GM18870 (cell line): ENCODE data around the gene RBM6.
"Not testable (repeated sequence)": the region's sequence is repeated elsewhere in the genome, so short reads cannot be mapped to it uniquely, and the experiment has no call there.

Source experiments
- ATAC-seq: cut with Tn5 transposase; IDR thresholded peaks from one replicate; pipeline ENCODE4 v1.9.1; 2021; ENCODE audit warnings: moderate library complexity; ENCODE audit not compliant: unreplicated experiment

The RBM6 gene

GRCh38 chr3:49976942-49977341, 37.0 kb downstream of the RBM6 start:
- no peak for ATAC-seq

GRCh38 chr3:49984394-49984793, 44.4 kb downstream of the RBM6 start:
- no peak for ATAC-seq

- ATAC-seq, result no peak
These were observed 52.4 kb downstream of the RBM6 start for GRCh38 chr3:49992326-49992725.

GRCh38 chr3:49994476-49994875, 54.5 kb downstream of the RBM6 start:
- no peak for ATAC-seq

GRCh38 chr3:49996016-49996415, 56.1 kb downstream of the RBM6 start:
- no peak for ATAC-seq

- no peak for ATAC-seq
These were observed 57.9 kb downstream of the RBM6 start for GRCh38 chr3:49997862-49998261.

- ATAC-seq, result no peak
These were observed 58.4 kb downstream of the RBM6 start for GRCh38 chr3:49998326-49998725.

- ATAC-seq, result no peak
These were observed 61.6 kb downstream of the RBM6 start for GRCh38 chr3:50001511-50001910.

- no peak for ATAC-seq
These were observed 63.3 kb downstream of the RBM6 start for GRCh38 chr3:50003216-50003615.

GRCh38 chr3:50003824-50004223, 63.9 kb downstream of the RBM6 start:
- no peak for ATAC-seq

- no peak for ATAC-seq
These were observed 69.0 kb downstream of the RBM6 start for GRCh38 chr3:50008931-50009330.

GRCh38 chr3:50010959-50011358, 71.0 kb downstream of the RBM6 start:
- no peak for ATAC-seq

GRCh38 chr3:50015918-50016317, 76.0 kb downstream of the RBM6 start:
- ATAC-seq, result no peak

GRCh38 chr3:50028346-50028745, 88.4 kb downstream of the RBM6 start:
- no peak for ATAC-seq

GRCh38 chr3:50031201-50031600, 91.3 kb downstream of the RBM6 start:
- not testable (repeated sequence) for ATAC-seq

- no peak for ATAC-seq
These were observed 105.0 kb downstream of the RBM6 start for GRCh38 chr3:50044976-50045375.

- ATAC-seq, result no peak
These were observed 107.5 kb downstream of the RBM6 start for GRCh38 chr3:50047426-50047825.

- no peak for ATAC-seq
These were observed 110.4 kb downstream of the RBM6 start for GRCh38 chr3:50050361-50050760.

GRCh38 chr3:50057756-50058155, 117.8 kb downstream of the RBM6 start:
- ATAC-seq, result no peak

- no peak for ATAC-seq
These were observed 128.2 kb downstream of the RBM6 start for GRCh38 chr3:50068134-50068533.

- no peak for ATAC-seq
These were observed 138.1 kb downstream of the RBM6 start for GRCh38 chr3:50078091-50078490.

- ATAC-seq, result no peak
These were observed 138.7 kb downstream of the RBM6 start for GRCh38 chr3:50078622-50079021.

- ATAC-seq, result not testable (repeated sequence)
These were observed 145.0 kb downstream of the RBM6 start for GRCh38 chr3:50084951-50085350.
